OCI-LY1 (cell line): Measurements from ENCODE around the gene PLPPR3.

Source experiments
- EZH2 ChIP-seq: fragments of 200-600 bp; sonication (generic), shearing (Covaris generic); IDR thresholded peaks from 2 replicates; pipeline ENCODE4 v1.8.0; 2017; ENCODE audit warnings: borderline replicate concordance, mixed run types, mild to moderate bottlenecking, antibody characterized with exemption, low read length, moderate library complexity, mixed read lengths
- TF ChIP-seq, protein P1 (sequence below): fragments of 200-600 bp; sonication (generic), shearing (Covaris generic); IDR thresholded peaks from 2 replicates; pipeline ENCODE4 v1.5.1; 2017; ENCODE audit warnings: mild to moderate bottlenecking, antibody characterized with exemption, low read length, moderate library complexity, mixed read lengths

- no peak for TF ChIP-seq EZH2
- TF ChIP-seq, protein P1, sequence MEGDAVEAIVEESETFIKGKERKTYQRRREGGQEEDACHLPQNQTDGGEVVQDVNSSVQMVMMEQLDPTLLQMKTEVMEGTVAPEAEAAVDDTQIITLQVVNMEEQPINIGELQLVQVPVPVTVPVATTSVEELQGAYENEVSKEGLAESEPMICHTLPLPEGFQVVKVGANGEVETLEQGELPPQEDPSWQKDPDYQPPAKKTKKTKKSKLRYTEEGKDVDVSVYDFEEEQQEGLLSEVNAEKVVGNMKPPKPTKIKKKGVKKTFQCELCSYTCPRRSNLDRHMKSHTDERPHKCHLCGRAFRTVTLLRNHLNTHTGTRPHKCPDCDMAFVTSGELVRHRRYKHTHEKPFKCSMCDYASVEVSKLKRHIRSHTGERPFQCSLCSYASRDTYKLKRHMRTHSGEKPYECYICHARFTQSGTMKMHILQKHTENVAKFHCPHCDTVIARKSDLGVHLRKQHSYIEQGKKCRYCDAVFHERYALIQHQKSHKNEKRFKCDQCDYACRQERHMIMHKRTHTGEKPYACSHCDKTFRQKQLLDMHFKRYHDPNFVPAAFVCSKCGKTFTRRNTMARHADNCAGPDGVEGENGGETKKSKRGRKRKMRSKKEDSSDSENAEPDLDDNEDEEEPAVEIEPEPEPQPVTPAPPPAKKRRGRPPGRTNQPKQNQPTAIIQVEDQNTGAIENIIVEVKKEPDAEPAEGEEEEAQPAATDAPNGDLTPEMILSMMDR = no peak
Observed at GRCh38 chr19:813219-814151, 8.3 kb downstream of the PLPPR3 start.
